ENCODE data around the gene NTM. TPM values are rescaled to one million over a fixed set of nuclear protein-coding genes. Genes with fewer than 3 reads are reported as not detected.
A peak's percentile ranks its signal among the peaks of the same experiment; 100 is the strongest.

The NTM gene
- polyA plus RNA-seq, 4 donors = 42.8 to 51.8 (median 45.7) TPM

DNA sequence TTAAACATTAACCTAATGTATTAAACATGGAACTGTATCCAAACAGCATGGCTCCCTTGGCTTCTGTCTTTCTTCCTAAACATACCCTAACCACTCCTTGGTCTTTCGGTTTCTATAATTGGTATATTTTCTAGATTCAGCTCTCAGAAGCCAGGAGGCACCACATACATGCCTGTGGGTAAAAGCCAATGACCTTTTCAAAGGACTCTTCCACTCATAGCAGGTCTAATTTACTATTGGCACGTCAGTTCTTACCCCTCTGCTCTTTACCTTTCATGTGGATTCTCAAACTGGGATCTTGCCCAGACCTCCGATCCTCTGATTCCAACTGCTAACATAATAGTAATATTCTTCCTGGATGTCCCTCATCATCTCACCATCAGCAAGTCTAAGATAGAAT lies 835.1 kb downstream of the NTM start:
- DNase-seq (ENCODE audit: low read depth in 4 of 4, low spot score in 2 of 4) = no peak

DNA sequence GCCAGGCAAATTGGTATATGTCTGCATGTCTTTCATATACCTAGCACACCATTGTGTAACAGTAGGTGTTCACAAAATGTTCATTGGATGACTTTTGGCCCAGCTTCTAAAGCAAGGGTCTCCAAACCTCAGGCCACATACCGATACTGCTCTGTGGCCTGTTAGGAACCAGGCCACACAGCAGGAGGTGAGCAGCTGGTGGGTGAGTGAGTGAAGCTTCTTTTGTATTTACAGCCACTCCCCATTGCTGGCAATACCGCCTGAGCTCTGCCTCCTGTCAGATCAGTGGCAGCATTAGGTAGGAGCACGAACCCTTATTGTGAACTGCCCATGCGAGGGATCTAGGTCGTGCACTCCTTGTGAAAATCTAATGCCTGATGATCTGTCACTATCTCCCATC lies 836.6 kb downstream of the NTM start:
- DNase-seq (ENCODE audit: low read depth in 4 of 4, low spot score in 2 of 4) = no peak

DNA sequence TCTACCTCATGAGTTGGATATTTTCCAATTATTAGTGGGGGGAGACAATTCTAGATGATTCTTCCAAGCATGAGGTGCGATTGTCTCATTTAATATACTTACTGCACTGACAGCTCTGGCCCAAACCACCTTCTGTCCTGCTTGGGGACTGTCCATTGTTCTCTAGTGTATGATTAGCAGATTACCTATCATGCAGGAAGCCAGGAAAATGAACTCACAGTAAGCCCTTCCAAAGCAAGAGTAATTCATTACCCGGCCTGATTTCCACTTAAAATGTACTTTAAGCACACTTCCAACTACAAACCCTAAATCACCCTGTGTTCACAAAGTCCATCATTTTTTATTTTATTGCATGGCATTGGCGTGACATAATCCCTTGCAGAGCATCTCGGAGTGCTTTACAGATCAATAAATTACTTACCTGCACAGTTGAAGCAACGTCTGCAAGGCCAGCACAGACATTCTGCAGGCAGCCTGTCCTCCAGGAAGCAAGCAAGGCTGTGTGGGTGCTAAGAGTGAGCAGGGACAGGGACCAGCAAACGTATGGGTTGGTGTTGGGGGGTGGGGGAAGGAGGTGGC lies 838.2 kb downstream of the NTM start:
- no peak for DNase-seq (ENCODE audit: low read depth in 4 of 4, low spot score in 2 of 4)

DNA sequence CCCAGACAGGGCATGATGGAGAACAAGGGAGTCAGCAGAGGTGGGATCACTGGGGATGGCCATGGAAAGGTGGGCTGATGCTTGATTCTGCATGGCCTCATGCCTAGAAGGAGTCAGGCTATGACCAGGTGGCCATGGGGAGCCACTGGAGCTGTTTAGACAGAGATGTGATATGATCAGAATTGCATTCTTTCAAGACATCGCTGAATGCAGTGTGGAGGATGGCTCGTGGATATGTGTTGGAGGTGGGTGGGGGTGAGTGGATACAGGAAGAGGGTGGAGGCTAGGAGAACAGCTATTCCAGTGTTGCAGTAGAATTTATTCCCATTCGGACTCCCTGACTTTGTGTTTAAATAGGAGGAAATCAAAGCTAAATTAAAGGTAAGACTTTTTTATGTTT lies 841.1 kb downstream of the NTM start:
- DNase-seq (ENCODE audit: low read depth in 4 of 4, low spot score in 2 of 4) = no peak

DNA sequence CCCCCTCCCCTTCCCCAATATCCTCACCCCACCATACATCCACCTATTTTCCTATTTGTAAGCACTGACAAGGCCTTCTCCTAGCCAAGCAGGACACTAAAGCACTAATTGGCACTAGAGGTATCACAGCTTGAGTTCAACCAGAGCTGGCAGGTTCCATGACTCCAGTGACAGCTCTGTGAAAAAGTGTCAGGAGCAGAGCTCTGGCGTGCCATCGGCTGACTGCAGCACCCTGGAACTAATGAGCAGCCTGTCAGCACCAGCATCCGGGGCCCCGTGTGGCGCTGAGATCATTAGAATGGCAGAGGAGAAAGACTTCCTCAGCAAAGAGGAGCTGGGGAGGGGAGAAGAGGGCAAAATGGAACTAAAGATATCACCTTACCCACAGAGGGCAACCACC lies 847.4 kb downstream of the NTM start:
- no peak for DNase-seq (ENCODE audit: low read depth in 4 of 4, low spot score in 2 of 4)

DNA sequence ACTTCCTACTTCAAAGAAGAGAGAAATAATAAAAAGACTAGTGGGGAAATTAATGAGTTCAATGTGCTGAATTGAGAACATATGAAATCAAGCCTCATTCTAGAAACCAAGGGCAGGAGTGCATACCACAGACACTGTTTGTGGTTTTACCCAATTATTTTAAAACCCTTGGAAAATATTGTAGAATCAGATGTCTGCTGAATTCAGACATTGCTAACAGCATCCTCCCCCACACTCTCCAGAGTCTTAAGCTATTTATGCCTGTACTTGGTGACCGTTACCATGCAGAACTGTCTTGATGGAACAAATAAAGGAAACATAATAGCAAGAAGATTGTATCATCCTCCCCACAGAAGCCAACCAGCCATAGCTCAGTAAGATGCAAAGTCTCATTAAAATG lies 850.1 kb downstream of the NTM start:
- DNase-seq (ENCODE audit: low read depth in 4 of 4, low spot score in 2 of 4) = peak in 1 of 4 donors; percentile 17

DNA sequence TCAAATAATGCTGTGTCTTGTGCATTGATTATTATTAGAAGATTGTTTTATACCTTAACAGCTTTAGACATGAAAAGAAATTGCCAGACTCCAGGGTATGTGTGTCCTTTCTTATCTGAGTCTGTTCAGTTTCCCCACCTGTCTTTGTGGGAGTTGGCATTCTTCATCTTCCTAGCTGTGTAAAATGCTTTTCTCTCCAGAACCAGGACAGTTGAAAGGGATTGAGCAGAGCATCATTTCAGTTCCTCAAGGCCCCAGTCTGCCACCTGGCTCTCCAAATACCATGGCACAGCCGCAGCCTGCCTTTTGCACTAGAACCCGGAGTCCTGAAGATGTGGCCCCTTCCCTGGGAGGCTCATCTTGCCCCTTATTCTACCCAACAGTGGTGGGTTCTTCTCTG lies 851.9 kb downstream of the NTM start:
- no peak for DNase-seq (ENCODE audit: low read depth in 4 of 4, low spot score in 2 of 4)

DNA sequence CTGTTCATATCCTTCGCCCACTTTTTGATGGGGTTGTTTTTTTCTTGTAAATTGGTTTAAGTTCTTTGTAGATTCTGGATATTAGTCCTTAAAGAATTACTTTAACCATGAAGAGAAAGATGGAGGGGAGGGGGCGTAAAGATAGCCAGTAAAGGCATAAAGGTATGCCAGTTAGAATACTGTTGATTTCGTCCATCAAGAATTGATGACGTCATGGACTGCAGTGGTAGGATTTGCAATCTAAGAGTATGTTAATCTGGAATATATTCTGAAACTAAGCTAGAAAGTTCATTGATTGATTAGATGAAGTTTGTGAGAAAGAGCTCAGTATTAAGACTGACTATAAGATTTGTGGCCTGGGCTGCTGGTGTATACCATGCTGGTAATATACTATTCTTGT lies 856.1 kb downstream of the NTM start:
- no peak for DNase-seq (ENCODE audit: low read depth in 4 of 4, low spot score in 2 of 4)

DNA sequence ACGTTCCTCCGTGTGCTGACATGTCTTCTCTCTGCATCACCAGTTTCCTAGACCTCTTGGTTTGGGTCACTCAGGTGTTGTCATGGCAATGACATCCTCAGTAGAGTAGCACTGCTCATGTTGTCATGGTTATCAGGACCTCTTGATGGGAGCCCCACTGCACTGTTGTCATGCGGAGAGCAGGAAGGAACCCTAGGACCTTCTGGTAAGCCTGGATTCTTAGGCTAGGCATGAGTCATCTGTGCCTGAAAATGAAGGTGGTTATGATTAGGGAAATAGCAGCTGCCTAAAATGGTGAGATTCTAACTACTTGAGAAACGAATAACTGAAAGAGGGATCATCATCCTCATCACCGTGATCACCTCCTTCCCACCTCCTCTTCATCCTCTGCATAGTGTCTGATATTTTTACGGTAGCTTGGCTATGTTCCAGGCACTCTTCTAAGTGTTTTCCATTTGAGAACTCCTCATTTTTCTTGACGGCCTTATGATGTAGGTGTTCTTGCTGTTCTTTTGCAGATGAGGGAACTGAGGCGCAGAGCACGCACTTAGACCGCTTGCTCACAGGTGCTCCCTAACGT lies 858.4 kb downstream of the NTM start:
- DNase-seq (ENCODE audit: low read depth in 4 of 4, low spot score in 2 of 4) = no peak

DNA sequence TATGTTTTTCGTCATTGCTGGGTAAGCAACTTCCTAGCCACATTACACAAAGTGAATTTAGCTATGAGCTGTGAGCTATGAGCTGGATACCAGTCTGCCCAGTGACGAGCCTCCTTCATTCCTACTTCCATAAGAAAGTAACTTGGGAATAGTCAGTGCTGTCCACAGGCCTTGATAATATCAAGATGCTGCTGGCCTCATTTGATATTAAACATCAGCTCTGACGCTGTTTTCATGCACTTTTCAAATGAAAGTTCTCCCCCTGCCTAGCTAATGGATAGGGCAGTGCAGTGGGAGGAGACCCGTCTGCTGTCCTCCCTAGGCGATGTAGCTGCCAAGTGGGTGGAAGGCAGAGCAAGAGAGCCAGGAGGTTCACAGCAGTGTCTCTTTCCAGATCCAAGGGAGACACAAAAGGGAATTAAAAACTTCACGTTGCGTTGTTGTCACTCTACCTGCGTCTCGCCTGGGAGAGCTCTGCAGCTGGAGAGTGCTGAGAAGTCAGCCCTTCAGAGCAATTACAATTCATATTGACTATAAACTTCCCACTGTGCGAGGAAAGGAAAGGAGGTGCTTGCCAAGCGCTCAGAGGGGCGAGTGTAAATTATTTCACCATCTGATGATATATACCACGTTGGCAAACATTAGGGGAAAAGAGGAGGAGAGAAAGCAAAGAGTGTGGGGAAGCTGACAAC lies 861.4 kb downstream of the NTM start:
- DNase-seq (ENCODE audit: low read depth in 4 of 4, low spot score in 2 of 4) = no peak

DNA sequence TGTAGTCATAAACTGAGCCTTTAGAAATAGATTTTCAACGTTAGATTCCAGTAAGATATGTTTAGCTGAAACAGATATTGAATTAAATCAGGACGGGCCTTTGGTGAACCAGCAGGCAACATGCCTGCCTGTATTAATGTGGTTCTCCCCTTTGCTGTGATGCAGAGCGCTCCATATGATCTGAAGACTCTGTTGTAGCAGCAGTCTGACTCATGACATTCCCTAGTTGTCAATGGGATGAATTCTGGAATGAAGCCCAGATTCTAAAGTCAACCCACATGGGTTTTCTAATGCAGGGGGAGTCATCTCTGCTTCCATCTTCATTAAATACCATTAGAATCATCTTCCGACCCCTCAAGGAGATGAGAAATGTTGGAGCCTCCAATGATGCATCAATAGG lies 864.5 kb downstream of the NTM start:
- DNase-seq (ENCODE audit: low read depth in 4 of 4, low spot score in 2 of 4) = no peak

DNA sequence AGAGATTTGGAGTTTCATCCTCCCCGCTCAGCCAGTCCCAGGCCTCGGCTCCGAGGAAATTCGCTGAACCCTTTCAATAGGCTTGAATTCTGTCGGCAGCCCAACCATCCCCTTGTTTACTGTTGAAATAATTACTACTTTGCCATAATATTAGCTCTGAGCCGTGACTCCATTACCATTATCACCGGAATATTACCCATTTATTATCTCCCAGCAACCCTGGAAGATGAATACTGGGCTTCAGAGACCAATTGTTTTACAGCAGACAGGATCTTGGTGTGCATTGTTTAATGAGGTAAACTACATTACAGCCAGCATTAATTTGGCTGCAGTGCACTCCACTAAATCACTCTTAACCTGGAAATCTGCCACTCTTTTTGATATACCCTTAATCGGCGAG lies 867.4 kb downstream of the NTM start:
- no peak for DNase-seq (ENCODE audit: low read depth in 4 of 4, low spot score in 2 of 4)

DNA sequence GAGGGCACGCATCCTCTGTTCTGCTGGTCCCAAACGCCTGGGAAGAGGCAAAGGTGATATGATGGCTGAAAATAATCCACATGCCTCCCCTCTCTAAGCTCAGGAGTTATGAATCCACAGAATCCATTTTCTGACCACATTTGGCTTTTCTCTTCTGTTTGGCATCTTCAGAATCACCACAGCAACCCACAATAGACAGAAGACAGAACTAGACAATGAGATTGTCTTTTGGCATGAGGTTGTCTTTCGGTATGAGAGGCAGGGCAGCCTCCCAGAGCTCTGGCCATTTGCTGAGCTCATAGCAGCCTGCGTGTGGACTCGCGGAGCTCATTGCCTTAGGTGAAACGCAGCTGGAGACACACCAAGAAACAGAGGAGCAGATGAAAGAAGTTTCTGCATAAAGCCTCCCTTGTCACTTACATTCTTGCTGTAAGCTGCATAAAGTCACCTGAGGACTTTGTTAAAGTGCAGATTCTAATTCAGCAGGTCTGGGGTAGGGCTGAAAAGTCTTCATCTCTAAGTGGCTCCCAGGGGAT lies 868.0 kb downstream of the NTM start:
- no peak for DNase-seq (ENCODE audit: low read depth in 4 of 4, low spot score in 2 of 4)

DNA sequence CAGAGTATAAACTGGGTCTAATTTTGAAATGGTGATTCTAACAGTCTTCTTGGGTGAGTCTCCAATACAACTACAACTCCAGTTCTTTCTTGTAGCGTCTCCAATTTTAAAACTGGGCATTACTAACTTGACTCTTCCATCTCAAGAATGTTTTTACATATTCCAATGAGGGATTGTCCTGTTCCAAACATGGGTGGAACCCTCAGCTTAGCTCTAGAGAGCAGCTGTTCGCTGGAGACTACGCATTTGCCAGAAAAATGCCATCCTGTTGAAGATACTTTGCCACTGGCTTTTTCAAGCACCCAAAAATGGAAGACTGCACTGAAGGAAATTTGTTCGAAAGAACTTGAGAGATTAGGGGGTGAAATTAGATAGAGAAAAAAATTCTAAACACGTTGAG lies 870.0 kb downstream of the NTM start:
- no peak for DNase-seq (ENCODE audit: low read depth in 4 of 4, low spot score in 2 of 4)

DNA sequence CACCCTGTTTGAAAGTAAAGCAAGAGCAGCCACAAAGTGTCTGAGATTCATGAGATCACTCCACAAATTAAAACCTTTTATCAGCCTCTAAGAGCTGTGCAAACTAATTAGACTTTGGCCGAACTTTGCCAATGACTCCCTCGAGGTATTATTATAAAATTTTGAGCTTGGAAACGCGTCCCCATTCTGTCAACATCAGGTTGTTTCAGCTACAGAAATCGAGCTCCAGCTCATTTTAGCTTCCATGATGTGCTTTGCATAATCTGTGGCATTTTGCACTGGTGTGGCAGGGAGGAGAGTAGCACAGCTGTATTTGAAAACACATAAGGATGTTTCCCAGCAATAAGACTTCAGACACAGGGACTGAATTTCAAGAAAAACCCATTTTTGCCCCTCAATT lies 872.2 kb downstream of the NTM start:
- DNase-seq (ENCODE audit: low read depth in 4 of 4, low spot score in 2 of 4) = no peak

DNA sequence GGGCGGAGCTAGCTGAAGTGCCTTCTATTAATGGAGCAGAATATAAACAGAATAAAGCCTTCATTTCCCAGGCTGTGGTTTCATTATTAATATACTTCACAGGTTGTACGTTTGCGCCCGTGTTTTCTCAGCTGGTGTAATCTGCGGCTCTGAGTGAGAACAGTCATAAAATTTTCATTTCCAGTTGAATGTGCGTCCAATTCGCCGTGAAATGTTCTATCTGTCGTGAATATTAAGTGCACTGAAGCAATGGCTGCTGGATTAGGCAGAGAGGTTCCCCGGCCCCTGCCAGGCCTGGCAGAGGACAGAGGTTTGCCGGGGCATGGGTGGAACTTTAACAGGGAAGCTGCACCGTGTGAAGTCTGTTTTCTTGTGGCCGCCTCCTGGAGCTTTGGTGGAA lies 874.4 kb downstream of the NTM start:
- DNase-seq (ENCODE audit: low read depth in 4 of 4, low spot score in 2 of 4) = no peak

DNA sequence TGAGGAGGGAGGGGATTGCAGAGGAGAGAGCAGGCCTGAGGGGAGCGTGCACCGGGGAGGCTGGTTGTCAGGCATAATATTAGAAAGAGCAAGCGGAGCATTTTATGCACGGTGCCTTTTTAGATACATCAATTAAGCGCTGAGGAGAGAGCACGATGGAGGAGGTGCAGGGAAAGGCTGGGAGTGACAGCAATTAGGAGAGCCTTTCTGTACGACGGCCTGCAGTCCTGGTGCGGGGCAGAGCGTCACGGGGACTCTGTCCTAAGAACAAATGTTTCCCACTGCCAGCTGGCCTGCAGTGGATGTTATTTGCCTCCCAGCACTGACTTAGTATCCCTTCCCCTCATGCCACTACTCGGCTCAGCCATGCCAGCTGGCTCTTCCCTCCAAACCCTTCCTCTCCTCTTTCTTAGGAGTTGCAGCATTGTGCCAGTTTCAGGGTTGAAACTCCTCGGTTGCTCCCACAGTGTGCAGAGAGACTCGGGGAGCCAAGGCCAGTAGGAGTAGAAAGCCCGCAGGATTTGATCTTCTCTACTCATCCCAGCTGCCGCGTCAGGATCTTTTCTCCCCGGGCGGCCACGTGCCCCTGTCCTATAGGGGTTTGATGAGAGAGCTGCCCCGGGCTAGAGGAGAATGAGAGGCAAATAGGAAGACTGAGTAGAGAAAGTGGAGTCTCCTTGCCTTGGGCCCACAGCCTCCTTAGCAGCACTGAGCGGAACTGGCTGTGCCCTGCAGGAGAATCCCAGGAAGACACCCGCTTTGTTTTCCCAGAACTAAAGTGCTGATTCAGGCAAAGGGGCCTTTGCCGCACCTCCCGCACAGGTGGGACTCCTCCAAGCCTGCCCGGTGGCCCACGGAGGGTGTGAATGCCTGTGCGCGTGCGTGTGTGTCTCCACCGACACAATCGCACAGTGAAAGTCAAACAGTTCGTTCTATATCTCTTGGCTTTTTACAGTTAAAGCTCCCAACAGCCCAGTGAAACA lies 875.3 kb downstream of the NTM start:
- DNase-seq (ENCODE audit: low read depth in 4 of 4, low spot score in 2 of 4) = no peak

DNA sequence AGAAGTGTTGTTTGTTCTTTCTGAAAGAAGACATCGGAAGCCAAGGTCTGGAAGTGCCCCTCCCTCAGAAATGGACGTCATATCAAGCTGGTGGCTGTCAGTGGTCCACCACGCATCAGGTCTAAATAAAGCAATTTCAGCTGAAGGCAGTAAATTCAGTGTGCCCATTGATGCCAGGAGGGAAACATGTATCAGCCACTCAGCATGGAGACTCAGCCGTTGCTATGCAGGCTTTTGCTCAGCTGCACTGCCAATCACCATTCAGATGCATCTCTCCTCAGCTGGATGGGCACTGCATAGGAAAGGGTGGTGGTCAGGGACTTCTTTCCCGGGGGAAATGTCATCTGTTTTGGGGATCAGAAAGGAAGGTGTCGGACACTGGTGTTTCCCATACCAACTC lies 878.2 kb downstream of the NTM start:
- DNase-seq (ENCODE audit: low read depth in 4 of 4, low spot score in 2 of 4) = no peak

DNA sequence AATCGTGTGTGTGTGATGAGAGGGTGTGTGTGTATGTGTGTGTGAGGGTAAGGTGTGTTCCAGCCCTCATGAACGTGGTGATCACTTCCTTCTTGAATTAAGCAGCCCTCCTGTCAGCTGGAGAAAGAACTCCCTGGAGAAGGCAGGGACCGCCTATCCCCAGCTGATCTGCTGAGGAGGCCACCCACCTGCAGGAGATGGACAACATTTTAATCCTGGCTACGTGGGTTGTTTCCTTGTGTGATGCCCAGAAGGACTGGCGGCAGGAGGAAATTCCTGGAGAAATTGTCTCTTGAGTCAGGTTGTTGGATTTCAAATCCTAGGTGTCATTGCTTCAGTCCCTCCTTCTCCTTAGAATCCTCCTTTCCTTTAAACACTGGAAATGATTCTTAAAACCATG lies 878.8 kb downstream of the NTM start:
- DNase-seq (ENCODE audit: low read depth in 4 of 4, low spot score in 2 of 4) = no peak

DNA sequence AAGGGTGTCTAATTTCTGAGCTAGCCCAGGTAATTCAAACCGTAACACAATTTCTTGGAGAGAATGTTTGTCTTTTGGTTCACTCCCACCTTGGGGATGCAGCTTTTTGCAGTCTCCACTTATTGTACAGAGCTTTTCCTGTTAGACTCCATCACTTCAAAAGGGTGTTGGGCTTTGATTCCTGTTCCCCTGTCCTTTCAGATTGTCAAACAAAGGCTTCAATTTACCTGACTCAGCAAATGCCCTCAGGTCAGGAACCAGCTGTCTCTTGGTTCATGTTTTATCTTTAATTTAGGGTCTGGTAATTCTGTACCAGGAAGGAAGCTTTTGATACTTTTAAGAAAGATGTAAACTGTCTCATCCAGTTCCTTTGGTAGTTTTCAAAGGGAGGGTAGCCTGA lies 880.6 kb downstream of the NTM start:
- DNase-seq (ENCODE audit: low read depth in 4 of 4, low spot score in 2 of 4) = no peak

Data from left renal cortex interstitium (tissue), 4 donors.